HG03520 (cell line): ENCODE measurements around the gene MTMR3.

Experiments
- ATAC-seq: cut with Tn5 transposase; IDR thresholded peaks from one replicate; pipeline ENCODE4 v1.9.1; 2021; ENCODE audit warnings: mild to moderate bottlenecking, moderate library complexity; ENCODE audit not compliant: unreplicated experiment

MTMR3 gene

DNA sequence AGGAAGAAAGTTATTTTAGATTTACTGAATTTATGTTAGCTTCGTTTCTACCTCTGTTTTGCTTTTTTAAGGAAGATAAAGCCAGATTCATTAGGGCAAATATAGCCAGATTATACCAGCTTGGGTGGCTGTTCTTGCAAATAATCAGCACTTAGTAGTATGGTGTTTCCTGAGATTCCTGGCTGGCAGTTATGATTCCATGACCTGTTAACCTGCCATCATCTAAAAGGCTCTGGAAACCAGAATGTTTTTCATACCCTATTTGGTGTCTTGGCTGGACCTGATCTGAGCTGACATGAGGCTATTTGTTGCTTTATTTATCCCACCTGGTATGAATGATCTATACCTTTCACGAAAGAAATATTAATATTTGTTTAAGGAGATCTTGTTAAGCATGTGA, 114.5 kb downstream of the MTMR3 start:
- no peak for ATAC-seq

DNA sequence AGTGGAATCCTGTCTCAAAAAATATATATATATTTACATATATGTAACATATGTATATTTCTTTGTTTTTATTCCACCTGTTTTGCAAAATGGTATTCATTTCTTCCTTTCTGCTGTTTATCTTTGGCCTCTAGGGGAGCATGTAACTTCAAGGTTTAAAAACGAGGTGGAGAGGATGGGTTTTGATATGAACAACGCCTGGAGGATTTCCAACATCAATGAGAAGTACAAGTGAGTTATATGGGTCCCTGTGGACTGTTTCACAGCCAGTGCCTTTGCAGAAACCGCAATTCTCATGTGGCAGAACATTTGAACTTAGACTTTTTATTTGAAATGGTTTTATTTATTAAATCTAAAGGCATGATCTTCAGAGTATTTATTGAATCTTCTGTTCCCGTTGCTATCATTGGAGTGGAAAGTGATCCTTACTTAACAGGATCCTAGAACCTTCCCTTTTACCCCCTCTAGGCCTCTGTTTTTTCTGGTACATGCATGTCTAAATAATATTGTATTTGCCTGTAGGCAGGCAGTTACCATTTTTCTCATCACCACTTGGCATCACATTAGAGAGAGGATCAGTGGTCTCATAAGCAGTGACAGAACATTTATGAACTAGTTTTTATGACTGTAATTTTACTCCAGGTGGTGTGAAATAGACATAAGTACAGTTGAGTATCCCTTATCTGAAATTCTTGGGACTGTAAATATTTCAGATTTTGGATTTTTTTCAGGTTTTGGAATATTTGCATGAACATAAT, 115.8 kb downstream of the MTMR3 start:
- ATAC-seq, result no peak

DNA sequence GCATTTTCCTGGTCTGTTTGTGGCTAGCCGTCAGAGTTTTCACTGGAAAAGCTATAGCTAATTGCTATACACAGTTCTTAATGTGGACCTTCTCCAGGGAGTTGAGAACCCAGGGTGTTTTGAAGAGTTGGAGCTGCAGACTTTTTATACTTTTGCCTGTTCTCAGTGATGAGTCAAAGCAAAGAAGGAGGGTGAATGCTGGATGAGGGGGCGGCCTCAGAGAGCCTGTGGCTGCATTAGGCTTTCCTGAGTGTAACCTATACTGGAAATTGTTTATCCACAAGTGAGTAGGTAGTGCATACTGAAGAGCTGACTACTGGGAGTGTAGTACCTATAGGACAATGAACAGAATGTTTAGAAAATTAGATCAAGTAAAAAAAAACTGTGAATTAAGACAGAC, 117.6 kb downstream of the MTMR3 start:
- no peak for ATAC-seq

DNA sequence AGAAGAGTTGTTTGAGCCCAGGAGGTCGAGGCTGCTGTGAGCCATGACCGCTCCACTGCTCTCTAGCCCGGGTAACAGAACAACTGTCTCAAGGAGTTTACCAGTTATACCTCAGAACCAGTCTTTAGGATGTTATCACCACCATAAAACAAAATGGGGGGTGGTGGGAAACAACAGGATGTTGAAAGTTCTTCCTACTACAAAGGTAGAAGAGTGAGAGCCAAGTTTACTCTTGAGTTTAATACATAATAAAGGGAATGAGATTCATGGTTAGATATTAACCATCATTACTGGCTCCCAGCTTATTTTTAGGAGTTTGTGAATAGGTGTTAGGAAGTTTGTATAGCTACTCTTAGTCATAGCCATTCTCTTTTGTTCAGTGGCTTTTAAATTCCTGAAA, 118.5 kb downstream of the MTMR3 start:
- no peak for ATAC-seq

DNA sequence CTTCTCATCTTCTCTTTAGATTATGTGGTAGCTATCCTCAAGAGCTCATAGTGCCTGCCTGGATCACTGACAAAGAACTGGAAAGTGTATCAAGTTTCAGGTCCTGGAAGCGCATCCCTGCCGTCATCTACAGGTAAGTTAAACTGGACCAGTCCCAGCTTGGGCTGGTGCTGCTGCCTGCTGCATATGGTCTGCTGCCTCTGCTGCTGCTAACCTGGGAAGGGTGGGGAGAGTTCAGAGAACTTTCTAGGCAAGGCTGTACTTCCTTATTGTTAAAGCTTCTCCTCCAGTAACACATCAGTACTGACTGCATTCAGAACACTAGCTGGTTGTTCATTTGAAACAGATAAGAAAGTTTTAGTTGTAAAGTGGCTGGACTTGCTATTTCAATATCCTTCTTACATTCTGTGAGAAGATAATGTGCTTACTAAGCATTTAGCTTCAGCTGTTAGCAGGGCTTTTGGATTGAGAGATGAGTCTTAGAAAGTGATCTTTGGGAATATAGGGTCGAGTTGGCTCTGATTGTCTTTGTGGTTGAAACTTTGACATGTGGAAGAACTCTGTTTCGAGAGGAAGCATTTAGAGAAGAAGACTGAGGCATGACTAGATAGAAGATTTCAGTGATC, 120.0 kb downstream of the MTMR3 start:
- ATAC-seq, result no peak

DNA sequence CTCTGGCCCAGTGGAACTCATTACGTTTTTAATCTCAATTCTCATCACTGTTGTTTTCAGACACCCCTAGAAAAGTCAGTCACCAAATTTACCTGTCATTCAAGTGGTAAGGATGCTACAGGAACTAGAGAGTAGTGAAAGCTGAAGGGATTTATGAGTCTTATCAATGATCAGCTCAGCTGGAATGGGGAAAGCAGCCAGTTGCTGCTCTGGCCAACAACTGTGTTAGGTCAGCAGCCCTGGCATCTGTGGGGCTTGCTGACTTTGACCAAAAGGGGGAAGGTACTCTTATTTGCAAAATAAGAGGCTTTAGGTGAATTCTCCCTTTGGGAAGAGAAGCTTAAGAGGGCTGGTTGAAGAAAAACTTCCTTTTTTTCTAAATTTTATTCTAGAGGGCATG, 121.1 kb downstream of the MTMR3 start:
- ATAC-seq, result no peak

DNA sequence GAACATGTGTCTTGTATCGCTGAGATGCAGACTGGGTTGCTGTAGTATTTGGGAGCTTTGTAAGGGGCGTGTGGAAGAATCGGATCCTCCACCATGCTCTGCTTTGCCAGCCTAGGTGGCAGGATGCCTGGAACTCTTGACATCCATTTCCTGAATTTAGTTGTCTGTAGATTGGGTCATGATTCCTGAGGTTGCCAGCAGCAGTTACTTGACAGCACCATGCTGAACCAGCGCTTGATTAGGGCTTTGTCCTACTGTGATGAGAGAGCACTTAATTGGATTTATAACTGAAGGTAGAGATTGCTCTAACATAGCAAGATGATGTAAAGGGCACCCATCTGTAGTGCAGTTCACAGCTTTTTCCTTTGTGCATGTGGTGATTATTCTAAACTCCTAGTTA, 121.7 kb downstream of the MTMR3 start:
- no peak for ATAC-seq

DNA sequence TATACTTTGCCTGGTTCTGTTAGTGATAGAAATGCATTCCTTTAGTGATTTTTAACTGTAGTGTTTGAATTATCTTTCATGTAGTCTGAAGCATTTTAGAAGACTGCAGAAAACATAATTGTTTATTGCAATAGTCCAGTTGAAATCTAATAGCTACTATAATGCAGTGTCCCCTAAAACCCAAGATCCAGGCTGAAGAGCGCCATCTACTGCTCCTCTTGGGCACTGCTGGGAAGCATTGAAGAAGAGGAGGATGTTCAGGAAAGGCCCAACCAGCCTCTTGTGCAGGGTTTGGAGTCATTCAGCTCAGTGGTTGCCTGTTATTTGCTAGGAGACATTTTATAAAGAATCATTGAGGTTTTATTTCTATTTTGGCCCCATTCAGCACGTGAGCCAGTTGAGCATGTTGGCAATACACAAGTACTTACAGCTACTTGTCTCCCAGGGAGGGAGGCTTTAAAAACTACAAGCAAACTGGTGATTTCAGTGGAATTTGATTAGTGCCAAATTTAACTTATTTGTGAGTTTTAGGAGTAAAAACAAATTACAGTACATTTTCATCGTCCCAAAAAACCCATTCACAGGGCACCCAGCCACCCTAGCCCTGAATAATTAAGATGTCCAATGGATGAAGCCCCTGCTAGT, 122.4 kb downstream of the MTMR3 start:
- ATAC-seq, result no peak

DNA sequence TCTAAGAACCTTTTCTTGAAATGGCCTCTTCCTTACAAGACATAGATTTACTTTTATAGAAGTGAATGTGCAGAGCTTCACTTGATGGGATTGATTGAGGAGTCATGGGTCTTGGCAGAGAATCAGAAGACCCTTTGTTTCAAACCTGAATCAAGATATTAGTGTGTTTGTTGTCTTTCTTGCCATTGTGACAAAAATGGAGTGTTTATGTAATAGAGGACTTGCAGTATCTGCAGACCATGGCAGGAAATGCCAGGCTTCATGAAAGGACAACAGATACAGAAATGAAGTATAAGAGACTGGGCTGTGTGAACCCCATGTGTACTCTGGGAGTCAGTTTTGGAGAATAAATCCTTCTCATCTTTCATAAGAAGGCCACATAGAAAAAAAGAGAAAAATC, 124.4 kb downstream of the MTMR3 start:
- ATAC-seq, result no peak

DNA sequence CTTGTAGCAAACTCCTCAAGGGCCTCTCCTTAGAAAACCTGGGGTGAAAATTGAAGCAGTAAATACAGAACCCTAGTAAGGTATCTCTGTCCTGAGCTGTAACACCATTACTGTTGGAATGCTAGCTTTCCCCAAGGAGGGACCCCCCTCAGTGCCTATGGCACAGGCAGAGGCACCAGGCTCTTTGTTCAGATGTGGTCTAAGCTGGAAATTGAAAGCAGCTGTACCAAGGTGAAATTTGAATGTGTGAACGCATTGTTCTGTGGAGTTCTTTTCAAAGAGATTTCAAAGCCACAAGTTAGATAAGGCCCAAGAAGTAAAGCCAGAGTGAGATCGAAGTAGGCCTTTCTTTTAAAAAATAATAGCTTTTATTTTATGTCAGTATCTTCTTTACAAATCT, 125.4 kb downstream of the MTMR3 start:
- no peak for ATAC-seq

DNA sequence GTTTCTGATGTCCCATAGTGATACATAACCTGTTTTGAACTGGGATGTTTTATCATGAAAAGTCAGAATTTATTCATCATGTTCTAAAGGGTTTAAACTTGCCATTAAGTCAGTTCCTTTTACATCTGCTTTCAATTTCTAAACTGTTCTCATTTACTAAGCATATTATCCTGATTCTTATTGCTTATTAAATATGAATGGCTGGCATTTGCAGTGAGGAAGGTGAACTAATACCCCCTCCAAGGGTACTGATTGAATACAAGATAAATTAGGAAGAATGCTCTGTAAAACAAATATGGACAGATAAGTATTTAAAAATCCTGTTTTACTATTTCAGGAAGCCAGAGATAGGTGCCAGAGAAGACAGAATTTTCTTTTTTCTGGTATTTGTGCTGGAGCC, 126.5 kb downstream of the MTMR3 start:
- no peak for ATAC-seq

DNA sequence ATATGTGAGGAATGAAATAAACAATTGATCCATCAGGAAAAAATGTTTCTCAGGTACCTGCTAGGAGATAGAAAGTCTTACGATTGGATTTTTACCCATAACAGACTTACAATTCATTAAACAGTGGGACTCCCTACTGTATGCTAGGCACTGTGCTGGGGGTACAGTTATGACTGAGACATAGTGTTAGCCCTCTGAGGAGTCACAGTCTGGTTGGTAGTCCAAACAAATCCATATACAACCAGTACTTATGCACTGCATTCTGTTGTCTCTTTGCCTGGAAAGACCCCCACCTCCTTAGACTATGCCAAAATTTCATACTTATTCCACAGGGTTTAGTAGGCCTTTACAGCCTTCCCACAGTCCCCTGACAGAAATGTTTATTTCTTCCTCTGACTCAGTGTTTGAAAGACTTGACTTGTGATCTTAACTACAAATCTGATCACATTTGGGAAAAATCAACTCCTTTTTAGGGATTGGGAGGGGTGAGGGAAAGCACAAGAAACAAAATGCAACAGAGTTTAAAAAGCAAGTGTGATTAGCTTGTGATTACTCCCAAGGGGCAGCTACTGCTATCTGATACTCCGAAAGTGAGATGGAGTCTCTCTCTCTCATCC, 127.9 kb downstream of the MTMR3 start:
- no peak for ATAC-seq

DNA sequence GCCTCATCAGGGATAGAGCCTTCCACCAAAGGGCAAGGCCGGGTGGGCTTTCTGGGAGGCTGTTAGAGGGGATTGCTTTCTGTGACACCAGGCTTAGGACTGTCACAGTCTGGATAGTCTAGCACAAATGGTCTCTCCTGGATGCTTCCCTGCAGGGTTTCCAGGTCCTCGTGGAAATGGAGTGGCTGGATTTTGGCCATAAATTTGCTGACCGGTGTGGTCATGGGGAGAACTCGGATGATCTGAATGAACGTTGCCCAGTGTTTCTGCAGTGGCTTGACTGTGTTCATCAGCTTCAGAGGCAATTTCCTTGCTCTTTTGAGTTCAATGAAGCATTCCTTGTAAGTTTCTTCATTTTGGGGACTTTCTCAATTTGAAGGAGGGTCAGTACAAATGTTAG, 130.2 kb downstream of the MTMR3 start:
- ATAC-seq, result no peak

DNA sequence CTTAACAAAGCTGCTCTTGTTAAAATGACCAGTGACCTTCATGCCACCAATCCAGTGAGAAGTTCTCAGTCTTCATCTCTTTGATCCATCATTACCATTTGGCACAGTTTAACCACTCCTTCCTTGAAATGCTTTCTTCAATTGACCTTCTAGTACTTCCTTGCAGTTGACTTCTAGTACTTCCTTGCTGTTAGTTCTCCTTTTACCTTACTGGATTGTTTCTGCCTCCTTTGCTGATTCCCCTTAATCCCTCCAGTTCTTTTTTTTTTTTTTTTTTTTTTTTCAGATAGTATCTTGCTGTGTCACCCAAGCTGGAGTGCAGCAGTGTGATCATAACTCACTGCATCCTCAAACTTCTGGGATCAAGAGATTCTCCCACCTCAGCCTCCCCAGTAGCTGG, 131.3 kb downstream of the MTMR3 start:
- no peak for ATAC-seq

DNA sequence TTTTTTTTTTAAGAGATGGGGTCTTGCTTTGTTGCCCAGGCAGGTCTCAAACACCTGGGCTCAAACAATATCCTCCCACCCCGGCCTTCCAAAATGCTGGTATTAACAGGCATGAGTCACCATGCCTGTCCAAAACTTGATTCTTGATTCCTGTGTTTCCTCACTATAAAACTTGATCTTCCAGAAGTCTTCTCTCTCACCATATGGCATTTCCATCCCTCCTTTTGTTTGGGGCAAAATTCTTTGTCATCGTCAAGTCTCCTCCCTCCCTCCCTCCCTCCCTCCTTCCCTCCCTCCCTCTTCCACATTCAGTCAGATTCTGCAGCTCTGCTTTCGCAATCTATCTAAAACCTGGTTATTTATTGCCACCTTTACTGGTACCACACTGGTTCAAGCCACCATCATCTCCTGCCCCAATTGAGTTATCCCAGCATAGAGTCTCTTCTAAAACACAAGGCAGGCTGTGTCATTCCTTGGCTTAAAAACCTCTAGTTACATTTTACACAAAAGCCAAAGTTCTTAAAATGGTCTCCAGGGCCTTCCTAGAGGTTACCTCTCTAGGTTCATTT, 132.3 kb downstream of the MTMR3 start:
- no peak for ATAC-seq

DNA sequence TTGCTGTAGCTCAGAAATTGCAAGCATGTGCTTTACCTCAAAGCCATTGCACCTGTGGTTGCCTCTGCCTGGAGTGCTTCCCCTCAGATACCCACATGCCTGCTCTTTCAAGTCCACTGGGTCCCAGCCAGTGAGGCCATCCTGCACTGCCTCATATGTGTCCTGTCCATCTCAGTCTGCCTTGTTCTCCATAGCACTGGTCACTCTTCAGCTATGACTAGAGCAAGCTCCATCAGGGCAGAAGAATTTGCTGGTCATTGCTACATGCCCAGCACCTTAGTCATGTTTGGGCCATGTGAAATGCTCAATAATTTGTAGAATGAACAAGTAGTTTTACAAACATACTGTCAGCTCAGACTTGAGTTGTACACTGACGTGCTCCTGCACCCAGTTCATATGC, 132.9 kb downstream of the MTMR3 start:
- no peak for ATAC-seq

DNA sequence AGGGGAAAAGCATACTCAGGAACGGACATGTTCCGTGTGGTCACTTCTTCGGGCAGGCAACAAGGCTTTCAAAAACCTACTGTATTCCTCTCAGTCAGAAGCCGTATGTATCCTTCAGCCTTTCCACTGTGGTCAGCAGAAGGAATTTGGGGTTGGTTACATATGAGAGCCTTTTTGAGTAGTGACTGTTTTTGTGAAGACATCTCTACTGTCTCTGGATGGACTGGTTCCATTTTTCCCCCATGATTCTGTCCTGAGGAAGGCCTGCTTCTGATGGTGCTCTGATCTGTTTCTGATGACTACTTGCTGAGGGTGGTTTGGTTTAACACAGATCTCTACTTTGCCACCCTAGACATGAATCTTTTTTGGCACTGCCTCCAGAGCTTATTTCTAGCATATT, 133.6 kb downstream of the MTMR3 start:
- ATAC-seq, result no peak

DNA sequence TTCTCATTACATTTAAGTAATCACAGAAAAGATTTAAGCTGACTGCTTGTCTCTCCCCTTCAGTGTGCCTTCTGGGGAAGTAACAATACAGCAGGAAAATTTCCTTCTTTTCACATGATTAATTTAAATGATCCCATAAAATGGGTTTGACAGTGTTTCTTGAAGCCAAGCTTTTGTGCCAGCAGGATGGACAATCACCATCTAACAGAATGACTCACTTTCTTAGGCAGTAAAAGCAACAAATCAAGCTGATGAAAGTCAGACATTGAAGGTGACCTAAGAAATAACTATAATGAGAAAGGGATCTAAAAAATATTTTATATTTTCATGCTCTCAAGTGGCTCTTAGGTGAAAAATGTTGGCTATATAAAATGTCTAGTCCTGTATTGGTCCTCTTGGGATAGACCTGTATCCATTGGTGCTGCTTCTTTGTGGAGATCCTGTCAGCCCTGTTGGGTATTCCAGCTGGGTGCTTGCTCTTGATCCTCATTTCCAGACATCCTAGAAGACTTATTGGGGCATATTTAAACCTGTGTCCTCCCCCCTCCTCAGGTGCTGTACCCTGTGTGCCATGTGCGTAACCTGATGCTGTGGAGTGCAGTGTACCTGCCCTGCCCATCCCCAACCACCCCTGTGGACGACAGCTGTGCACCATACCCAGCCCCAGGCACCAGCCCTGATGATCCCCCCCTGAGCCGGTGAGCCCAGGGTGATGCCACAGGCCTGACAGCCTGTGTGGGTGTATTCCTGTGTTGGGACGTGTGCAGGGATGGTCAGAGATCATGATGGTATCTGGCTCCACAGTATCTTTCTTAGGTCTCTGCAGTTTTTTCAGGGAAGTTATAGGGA, 134.6 kb downstream of the MTMR3 start:
- ATAC-seq, result no peak

DNA sequence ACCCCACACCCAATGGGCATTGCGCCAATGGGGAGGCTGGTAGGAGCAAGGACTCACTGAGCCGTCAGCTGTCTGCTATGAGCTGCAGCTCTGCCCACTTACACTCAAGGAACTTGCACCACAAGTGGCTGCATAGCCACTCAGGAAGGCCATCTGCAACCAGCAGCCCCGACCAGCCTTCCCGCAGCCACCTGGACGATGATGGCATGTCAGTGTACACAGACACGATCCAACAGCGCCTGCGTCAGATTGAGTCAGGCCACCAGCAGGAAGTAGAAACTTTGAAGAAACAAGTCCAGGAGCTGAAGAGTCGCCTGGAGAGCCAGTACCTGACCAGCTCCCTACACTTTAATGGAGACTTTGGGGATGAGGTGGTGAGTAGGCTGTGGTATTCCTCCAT, 137.5 kb downstream of the MTMR3 start:
- ATAC-seq, result no peak

DNA sequence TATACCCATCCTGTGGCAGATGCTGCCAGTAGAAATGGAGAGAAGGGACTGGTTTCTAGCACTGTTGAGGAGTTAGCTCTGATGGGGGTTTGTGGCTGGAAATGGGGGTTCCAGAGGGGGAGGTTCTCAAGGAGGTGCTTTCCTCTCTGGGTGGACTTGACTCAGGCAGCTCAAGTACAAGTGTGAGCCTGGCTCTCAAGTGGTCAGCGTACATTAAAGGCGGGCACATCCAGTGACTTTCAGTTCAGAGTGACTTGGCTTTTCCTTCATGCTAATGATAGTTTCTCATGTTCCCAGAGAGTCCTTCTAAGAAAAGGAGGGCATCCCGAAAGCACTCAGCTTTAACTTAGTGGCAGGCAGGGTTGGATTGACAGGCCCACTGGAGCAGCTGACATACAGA, 138.4 kb downstream of the MTMR3 start:
- ATAC-seq, result no peak
